ENCODE results near the gene C14orf39.
"Not testable (repeated sequence)": the region's sequence is repeated elsewhere in the genome, so short reads cannot be mapped to it uniquely, and the experiment has no call there.

C14orf39 gene

GRCh38 chr14:60488175-60488574, 2.3 kb upstream of the C14orf39 start:
- no peak for DNase-seq

GRCh38 chr14:60487211-60487610, 1.3 kb upstream of the C14orf39 start:
- no peak for DNase-seq

GRCh38 chr14:60485057-60485597, 736 bp downstream of the C14orf39 start:
- no peak for DNase-seq

GRCh38 chr14:60482743-60483142, 3.1 kb downstream of the C14orf39 start:
- no peak for DNase-seq

- DNase-seq: not testable (repeated sequence)
Observed at GRCh38 chr14:60480248-60480647, 5.6 kb downstream of the C14orf39 start.

- no peak for DNase-seq
Observed at GRCh38 chr14:60455875-60456274, 30.0 kb downstream of the C14orf39 start.

GRCh38 chr14:60430276-60430675, 55.6 kb downstream of the C14orf39 start:
- no peak for DNase-seq

GRCh38 chr14:60420050-60420449, 65.8 kb downstream of the C14orf39 start:
- DNase-seq: no peak

GRCh38 chr14:60397550-60397949, 88.3 kb downstream of the C14orf39 start:
- DNase-seq: not testable (repeated sequence)

GRCh38 chr14:60396718-60397343, 89.0 kb downstream of the C14orf39 start:
- DNase-seq: no peak
